SKM-1 treated with dmso at 0.1 percent for 144 hours (cell line): ENCODE results near the gene LGALS4.
"Not testable (repeated sequence)": the region's sequence is repeated elsewhere in the genome, so short reads cannot be mapped to it uniquely, and the experiment has no call there.

Source experiments
- DNase-seq: peaks from one replicate; lab custom pipeline; 2025; ENCODE audit not compliant: unreplicated experiment; lab: John Stamatoyannopoulos, UW

Gene LGALS4

DNA sequence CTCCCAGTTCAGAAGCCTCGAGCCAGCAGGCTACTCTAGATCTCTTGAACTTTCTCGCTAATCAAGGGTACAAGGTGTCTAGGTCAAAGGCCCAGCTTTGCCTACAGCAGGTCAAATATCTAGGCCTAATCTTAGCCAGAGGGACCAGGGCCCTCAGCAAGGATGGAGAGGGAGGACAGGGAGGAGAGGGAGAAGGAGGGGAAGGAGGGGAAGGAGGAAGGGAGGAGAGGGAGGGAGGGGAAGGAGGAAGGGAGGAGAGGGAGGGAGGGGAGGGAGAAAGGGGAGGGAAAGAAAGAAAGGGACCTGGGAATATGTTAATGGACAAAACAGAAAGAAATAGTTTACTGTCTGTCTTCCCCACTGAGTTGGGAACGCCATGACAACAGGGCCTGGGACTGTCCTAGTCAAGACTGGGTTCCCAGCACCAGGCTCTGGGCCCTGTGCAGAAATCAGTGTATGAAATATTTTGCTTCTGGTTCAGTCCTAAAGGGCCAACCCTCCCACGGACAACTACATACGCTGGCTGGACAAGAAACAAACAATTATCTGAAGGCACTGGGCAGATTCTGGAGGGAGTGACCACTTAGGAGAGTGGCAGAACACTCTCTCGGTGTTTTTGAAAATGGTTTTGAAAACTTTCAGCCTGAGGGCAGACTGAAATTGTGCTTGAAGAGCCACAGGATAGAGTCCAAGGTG is 14.3 kb upstream of the LGALS4 start:
- DNase-seq, result no peak

DNA sequence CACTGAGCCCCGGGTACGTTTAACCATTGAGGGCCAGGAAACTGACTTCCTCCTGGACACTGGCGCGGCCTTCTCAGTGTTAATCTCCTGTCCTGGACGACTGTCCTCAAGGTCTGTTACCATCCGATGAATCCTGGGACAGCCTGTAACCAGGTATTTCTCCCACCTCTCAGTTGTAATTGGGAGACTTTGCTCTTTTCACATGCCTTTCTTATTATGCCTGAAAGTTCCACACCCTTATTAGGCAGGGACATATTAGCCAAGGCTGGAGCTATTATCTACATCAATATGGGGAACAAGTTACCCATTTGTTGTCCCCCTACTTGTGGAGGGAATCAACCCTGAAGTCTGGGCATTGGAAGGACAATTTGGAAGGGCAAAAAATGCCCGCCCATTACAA is 13.2 kb upstream of the LGALS4 start:
- not testable (repeated sequence) for DNase-seq

DNA sequence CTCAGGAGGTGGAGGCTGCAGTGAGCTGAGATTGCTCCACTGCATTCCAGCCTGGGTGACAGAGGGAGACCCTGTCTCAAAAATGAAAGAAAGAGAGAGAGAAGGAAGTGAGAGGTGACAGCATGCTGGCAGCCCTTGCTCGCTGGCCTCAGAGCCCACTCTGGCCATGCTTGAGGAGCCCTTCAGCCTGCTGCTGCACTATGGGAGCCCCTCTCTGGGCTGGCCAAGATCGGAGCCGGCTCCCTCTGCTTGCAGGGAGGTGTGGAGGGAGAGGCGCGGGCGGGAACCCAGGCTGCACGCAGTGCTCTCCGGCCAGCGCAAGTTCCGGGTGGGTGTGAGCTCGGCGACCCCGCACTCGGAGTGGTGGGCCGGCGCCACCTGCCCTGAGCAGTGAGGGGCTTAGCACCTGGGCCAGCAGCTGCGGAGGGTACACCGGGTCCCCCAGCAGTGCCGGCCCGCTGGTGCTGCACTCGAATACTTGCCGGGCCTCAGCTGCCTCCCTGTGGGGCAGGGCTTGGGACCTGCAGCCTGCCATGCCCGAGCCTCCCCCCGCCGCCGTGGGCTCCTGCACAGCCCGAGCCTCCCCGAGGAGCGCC is 8.6 kb upstream of the LGALS4 start:
- not testable (repeated sequence) for DNase-seq

DNA sequence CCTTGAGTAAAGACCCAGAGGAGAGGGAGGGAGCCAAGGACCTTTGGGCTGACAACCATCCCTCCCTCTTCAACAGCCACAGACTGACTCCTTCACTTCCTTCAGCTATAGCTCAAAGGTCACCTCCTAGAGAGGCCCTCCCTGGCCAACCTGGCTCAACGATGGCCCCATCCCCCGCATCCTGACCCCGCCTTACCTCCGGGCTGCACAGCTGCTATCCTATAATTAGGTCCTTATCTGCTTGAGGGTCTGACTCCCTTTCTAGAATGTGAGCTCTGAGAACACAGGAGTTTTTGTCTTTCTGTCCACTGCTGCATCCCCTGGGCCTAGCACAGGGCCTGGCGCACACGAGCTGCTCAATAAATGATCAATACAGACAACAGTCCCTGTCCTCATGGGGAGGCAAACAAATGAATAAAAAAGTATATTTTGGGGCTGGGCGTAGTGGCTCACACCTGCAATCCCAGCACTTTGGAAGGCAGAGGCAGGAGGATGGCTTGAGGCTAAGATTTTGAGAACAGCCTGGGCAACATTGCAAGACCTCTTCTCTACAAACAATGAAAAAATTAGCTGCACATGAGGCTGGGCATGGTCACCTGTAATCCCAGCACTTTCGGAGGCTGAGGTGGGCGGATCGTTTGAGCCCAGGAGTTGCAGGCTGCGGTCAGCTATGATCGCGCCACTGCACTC is 6.6 kb upstream of the LGALS4 start:
- DNase-seq, result no peak

DNA sequence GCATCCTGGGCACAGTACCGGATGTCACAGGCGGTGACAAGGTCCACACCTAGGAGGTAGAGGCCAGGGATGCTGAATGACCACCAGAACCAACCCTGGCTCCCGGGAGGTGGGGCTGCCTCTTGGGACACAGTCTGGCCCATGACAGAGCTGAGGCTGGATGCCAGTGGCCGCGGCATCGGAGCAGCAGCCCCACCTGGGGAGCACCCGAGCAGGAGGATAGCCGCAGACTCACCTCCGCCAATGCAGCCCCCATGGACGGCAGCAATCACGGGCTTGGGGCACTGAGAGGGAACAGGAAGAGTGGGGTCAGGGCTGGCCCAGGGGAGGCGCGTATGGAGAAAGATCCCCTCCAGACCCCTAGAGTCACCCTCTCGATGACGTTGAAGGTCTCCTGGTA is 4.3 kb upstream of the LGALS4 start:
- no peak for DNase-seq

DNA sequence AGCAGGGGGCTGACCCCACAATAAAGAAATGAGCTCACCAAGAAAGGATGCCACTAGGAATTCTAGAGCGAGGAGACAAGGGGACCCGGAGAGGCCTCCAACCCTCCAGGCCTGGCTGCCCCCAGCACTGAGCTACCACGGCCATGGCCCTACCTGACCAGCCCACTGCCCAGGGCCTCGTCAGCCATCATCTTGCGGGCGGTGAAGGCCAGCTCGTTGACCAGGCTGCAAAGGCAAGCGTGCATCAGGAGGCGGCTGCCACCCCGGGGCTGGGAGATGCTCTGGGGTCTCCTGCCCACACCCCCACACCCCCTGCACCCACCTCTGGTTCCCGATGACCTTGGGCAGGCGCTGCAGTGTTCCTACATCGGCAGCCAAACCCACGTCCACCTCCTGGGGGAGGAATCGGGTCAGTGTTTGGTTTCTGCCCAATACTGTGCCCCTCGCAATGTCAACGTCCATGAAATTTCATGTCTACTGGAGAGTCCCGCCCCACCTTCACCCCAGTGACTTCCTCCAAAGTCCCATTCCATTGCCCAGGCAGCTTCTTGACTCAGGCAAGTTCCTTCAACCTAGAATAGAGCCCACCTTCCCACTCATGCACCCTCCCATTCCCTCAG is 3.5 kb upstream of the LGALS4 start:
- DNase-seq, result no peak

DNA sequence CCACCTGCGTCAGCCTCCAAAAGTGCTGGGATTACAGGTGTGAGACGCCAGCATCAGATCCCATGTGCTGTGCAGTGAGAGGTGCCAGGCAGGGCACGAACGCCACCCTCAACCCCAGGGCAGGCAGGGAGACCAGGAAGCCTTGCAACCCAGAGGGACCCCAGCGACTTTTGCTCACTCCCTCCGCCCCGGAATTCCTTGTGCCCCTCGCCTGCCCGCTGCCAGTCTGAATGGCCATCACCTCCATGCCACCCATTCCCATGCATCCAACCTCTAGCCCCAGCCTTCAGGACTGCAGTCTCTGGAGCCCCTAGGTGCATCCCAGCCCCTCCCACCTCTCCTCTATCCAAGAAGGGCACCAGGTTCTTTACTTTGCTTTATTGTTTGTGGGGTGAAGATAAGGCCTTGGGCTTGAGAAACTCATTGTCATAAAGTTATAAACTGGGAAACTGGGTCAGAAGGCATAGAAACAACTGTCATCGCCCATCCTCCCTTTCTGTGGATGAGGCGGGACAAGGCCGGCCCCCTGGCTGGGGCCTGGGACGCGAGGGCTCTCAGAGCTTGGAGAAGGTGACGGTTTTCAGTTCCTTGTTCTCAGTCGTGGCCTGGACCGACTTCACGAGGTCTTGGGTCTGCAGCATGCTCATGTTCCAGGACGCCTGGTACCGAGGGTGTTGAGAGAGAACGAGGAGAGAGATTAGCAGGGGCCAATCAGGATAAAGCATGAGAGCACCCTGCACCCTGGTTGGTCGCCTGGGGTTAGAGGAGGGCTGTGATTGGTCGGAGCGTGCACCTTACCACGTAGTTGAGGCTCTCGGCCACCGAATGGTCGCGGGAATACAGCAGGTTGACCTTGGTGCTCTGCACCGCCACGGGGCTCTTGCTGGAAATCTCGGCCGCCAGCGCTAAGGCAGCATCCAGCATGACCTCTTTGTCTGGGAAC is 2.6 kb upstream of the LGALS4 start:
- DNase-seq, result no peak

DNA sequence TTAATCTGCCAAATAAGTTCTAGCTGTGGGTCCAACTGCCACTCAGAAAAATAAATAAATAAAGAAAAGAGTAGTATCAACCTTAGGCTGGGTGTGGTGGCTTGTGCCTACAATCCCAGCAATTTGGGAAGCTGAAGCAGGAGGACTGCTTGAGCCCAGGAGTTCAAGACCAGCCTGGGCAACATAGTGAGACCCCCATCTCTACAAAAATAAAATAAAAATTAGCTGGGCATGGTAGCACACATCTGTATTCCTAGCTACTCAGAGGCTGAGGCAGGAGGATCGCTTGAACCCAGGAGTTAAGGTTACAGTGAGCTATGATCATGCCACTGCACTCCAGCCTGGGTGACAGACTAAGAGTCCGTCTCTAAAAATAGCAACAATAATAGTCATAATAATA is 1.2 kb upstream of the LGALS4 start:
- not testable (repeated sequence) for DNase-seq

DNA sequence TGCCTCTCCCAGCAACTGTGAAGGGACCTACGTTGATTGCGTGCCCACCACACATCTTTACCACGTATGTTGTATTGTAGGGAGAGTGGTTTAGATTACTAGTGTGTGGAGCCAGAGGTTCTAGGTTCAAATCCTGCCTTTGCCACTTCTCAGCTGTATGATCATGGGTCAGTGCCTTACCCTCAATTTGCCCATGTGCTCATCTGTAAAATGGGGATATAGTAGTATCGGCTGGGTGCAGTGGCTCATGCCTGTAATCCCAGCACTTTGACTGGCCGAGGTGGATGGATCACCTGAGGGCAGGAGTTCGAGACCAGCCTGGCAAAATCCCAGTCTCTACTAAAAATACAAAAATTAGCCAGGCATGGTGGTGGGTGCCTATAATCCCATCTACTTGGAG is 578 bp upstream of the LGALS4 start:
- no peak for DNase-seq

DNA sequence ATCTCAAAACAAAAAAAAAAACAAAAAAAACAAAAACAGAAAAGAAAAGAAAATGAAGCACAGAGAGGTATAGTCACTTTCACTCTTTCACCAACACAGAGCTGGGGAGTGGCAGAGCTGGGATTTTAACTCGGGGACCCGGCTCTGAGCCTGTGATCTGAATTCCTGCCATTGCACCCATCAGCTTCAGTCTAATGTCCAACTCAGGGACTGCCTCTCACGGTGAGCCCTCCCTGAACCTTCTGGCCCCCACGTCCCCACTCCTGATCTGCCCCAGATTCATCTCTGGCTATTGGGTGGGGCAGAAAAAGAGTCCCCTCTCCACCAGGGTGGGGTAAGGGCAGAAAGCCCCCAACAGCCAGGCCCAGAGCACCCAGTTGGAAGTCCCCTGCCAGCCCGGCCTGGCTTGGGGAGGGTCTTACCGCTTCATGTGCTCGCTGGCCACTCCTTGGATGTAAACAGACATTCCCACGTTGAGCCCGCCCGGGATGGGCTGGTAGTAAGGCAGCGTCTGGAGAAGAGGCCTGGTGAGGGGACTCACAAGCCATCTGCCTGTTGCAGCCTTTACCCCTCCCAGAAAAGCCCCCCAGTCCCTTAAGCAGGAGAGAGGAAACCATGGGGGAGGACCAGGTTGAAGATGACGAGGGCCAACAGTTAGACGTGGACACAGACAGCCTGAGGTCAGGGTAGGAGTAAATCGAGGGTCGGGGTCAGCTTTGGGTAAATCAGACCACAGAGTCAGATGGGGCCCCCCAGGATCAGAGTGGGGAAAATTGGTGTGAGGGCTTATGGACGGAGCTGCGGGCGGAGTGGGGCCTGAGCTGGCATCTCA is 520 bp downstream of the LGALS4 start:
- DNase-seq, result no peak

DNA sequence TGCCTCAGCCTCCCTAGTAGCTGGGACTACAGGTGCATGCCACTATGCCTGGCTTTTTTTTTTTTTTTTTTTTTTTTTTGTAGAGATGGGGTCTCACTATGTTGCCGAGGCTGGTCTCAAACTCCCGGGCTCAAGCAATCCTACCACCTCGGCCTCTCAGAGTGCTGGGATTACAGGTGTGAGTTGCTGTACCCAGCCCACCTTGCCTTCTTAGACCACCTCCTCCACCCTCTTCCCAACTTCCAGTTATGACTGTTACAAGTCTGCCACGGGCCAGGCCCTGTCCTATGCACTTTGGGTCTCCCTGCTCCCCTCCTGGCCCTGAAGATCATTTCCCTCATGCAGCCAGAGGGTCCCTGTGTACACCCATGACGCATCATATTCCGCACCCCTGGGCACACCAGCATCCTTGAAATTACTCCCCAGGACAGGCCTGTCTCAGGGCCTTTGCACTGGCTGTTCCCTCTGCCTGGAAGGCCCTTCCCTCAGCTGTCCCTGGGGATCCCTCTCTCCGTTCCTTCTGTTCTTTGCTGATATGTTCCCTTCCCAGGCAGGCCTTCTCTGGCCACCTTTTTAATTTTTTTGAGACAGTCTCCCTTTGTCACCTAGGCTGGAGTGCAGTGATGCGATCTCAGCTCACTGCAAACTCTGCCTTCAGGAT is 3.0 kb downstream of the LGALS4 start:
- no peak for DNase-seq

DNA sequence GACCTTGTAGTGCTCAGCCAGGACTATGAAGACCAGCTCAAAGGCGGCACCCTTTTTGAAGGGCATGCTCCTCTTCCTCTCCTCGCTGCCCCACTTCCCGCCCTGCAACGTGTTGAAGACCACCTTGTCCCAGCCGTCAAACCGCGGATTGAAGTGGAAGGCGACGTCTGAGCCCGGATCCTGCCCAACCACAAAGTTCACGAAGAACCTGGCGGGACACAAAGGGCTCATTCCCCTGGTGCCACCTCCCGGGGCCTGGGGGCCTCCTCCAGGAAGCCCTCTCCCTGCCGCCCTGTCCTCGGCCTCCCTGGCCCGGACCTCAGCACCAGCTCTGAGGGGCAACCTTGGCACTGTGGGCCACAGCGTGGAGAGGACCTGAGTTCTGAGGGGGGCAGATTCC is 4.0 kb downstream of the LGALS4 start:
- DNase-seq, result no peak

DNA sequence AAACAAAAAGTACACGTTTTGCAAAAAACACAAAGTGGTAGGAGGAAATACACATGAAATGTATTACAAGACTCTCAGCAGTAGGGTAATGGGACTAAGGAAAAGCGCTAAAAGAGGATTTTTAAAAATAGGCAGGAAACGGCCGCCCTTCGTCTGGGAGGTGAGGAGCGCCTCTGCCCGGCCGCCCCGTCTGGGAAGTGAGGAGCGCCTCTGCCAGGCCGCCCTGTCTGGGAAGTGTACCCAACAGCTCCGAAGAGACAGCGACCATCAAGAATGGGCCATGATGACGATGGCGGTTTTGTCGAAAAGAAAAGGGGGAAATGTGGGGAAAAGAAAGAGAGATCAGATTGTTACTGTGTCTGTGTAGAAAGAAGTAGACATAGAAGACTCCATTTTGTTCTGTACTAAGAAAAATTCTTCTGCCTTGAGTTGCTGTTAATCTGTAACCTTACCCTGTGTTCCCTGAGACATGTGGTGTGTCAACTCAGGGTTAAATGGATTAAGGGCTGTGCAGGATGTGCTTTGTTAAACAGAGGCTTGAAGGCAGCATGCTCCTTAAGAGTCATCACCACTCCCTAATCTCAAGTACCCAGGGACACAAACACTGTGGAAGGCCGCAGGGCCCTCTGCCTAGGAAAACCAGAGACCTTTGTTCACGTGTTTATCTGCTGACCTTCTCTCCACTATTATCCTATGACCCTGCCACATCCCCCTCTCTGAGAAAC is 5.2 kb downstream of the LGALS4 start:
- not testable (repeated sequence) for DNase-seq

DNA sequence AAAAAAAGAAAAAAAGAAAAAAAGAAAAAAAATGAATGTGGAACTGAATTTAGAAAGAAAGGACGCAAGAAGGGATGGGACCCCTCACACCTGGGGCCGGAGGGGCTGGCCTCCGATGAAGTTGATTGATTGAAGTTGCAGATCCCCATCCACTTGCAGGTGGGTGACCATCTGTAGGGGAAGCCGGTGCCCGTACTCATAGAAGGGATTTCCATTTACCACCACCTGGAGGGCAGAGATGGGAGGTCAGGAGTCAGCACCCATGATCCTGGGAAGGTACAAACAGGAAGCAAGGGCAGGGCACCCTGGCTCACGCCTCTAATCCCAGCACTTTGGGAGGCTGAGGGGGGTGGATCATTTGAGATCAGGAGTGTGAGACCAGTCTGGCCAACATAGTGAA is 6.4 kb downstream of the LGALS4 start:
- DNase-seq, result no peak

DNA sequence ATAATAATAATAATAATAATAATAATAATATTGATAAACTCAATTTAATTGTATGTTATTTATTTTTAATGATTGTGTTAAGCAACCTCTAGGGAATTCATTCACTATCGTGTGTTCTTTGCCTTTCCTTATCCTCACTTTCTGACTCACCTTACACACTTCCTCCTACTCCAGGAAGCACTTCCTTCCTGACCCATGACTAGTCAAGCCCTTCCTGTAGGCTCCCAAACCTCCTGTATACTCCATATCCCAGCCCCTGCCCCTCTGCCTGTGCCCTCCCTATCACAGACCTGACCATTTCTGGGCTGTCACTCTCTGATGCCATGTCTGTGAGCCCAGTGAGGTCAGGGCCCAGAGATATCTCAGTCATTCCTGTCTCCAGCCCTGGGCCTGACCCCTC is 7.6 kb downstream of the LGALS4 start:
- no peak for DNase-seq

DNA sequence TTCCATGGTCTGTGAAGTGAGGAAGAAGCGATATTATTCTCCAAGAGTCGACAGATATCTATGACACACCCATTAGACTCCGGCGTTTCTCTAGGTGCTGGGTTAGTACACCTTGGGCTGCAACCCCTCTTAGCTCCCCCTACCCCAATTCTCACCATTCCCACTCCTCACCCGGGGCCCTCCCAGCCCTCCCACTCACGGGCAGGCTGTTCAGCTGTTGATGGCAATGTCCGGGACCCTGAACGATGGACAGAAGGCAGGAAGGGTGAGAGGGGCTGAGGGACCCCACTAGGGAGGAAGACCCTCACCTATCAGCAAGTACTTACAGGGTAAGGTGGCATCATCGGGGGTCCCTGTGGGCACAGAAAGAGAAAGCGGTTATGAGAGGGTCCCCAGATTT is 9.2 kb downstream of the LGALS4 start:
- no peak for DNase-seq

DNA sequence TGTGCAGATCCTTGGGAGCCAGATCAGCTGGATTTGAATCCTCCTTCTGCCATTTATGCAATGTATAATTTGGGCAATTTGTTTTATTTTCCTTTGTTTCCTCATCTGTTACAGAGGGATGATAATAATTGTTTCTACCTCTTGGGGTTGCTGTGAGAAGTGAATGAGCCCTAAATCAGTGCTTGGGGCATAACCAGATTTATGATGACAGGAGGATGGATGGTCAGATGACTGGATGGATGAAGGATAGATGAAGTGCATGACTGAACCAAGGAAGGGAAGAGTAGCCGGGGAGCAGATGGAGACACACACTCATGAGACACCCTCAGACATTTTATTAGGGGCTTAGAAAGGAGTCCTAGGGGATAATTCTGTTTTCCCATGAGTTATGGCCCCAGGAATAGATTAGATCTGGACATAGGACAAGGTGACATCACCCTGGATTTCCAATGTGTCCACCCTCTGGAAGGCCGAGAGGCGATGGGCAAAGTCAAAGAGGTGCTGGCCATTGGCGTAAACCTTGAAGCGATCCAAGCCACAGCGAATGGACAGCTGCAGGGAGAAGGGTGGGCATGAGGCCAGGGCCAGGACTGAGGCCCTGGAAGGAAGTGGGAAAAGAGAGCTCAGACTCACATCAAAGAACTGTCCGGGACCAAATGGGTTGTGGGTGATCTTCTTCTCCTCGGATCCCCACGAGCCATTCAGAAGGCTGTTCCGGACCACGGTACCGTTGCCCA is 11.2 kb downstream of the LGALS4 start:
- DNase-seq, result no peak
